Dendritic cell treated with granulocyte-macrophage colony-stimulating factor and Interleukin-4, amounts not matched to agents 40 ng/mL and 50 ng/mL, for 4 days (primary cell): ENCODE results near the gene CPTP.

Source experiments
- H3K27ac Mint-ChIP-seq: one replicate; pipeline ENCODE4 v1.8.0; 2022; ENCODE audit warnings: mild to moderate bottlenecking, mixed read lengths
- H3K27me3 Mint-ChIP-seq: one replicate; pipeline ENCODE4 v1.8.0; 2022; ENCODE audit warnings: mild to moderate bottlenecking, mixed read lengths
- H3K36me3 Mint-ChIP-seq: one replicate; pipeline ENCODE4 v1.8.0; 2022; ENCODE audit warnings: low read depth, mixed read lengths
- H3K4me1 Mint-ChIP-seq: one replicate; pipeline ENCODE4 v1.8.0; 2022; ENCODE audit warnings: low read depth, mixed read lengths
- H3K4me3 Mint-ChIP-seq: one replicate; pipeline ENCODE4 v1.8.0; 2022; ENCODE audit warnings: mild to moderate bottlenecking, moderate library complexity, mixed read lengths
- H3K9me3 Mint-ChIP-seq: one replicate; pipeline ENCODE4 v1.8.0; 2022; ENCODE audit warnings: mixed read lengths
- intact Hi-C: fragments of 100-400 bp; cut with micrococcal nuclease; formaldehyde crosslinking; loops from one replicate; pipeline ENCODE4 v1.15.0; 2022

CPTP gene

DNA sequence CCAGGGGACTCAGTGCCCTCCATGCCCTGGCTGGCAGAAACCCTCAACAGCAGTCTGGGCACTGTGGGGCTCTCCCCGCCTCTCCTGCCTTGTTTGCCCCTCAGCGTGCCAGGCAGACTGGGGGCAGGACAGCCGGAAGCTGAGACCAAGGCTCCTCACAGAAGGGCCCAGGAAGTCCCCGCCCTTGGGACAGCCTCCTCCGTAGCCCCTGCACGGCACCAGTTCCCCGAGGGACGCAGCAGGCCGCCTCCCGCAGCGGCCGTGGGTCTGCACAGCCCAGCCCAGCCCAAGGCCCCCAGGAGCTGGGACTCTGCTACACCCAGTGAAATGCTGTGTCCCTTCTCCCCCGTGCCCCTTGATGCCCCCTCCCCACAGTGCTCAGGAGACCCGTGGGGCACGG is 3.7 kb downstream of the CPTP start:
- no peak overlapping the region for H3K27ac Mint-ChIP-seq
- no peak overlapping the region for H3K4me3 Mint-ChIP-seq
- H3K27me3 Mint-ChIP-seq = no peaks in the 10 kb centered on the region
- intact Hi-C loops = no loop called here
- H3K9me3 Mint-ChIP-seq = no peaks in the 10 kb centered on the region
- H3K4me1 Mint-ChIP-seq = peaks cover 18% of the 10 kb centered on the region
- H3K36me3 Mint-ChIP-seq = peaks cover 38% of the 10 kb centered on the region

DNA sequence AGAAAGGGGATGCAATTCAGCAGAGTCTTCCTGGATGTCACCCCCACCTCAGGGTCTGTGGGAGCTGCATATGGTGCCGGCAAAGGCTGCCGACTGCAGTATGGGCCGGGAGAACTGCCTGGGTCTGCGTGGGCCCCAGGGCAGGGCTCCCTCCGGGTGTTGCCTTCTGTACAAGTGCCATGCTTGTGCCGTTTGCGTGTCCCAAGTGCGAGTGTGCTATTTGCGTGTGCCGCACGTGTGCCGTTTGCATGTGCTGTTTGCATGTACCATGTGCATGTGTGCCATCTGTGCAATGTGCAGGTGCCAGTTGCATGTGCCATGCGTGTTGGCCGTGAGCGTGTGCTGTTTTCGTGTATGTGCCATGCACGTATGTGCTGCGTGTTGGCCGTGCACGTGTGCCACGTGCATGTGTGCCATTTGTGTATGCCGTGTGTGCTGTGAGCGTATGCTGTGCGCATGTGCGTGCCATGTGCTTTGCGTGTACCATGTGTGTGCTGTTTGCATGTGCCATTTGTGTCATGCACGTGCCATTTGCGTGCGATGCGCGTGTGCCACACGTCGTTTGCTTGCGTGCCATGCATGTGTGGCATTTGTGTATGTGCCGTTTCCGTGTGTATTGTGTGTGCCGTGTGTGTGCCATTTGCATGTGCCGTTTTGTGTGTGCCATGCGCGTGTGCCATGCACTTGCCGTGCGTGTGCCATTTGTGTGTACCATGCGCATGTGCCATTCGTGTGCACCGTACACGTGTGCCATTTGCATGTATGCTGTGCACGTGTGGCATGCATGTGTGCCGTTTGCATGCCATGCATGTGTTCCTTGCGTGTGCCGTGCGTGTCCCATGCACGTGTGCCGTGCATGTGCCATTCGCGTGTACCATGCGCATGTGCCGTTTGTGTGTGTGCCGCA is 5.0 kb downstream of the CPTP start:
- intact Hi-C loops = no loop called here
- H3K4me1 Mint-ChIP-seq = peaks cover 12% of the 10 kb centered on the region
- no peaks in the 10 kb centered on the region for H3K27me3 Mint-ChIP-seq
- peaks cover 41% of the 10 kb centered on the region for H3K36me3 Mint-ChIP-seq
- H3K4me3 Mint-ChIP-seq = no peak overlapping the region
- H3K27ac Mint-ChIP-seq = no peak overlapping the region
- no peaks in the 10 kb centered on the region for H3K9me3 Mint-ChIP-seq

DNA sequence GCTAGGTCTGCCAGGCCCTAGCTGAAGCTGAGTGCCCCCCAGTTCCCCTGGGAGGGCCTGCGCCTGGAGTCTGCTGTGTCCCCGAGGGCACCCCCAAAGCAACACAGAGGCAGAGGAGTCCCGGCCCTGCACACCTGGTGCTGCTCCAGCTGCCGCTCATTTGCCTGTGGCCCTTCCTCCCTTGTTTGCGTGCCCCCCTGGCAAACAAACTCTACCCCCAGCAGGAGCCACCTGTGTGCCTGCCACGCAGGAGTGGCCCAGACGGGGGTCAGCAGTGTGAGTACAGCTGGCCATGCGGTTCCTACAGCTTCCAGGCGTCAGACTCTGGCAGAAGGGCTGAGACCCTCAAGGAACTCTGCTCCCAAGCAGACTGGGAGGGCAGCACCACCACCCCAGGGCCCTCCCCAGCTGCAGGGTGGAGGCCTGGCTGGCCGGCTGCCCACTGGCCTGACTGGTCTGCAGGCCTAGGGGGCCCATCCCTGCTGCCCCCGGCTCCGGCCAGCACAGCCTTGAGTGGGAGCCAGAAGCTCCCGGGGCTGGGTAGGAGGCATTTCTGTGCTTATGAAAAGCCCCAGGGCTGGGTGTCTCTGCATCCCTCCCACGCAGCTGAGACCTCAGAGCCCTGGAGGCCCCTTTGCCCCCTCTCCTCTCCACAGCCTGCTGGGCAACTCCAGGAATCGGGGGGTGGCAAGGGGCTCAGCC is 5.9 kb downstream of the CPTP start:
- H3K4me3 Mint-ChIP-seq = no peak overlapping the region
- no peaks in the 10 kb centered on the region for H3K27me3 Mint-ChIP-seq
- no peaks in the 10 kb centered on the region for H3K9me3 Mint-ChIP-seq
- peaks cover 49% of the 10 kb centered on the region for H3K36me3 Mint-ChIP-seq
- peaks cover 9% of the 10 kb centered on the region for H3K4me1 Mint-ChIP-seq
- intact Hi-C loops = no loop called here
- H3K27ac Mint-ChIP-seq = no peak overlapping the region

DNA sequence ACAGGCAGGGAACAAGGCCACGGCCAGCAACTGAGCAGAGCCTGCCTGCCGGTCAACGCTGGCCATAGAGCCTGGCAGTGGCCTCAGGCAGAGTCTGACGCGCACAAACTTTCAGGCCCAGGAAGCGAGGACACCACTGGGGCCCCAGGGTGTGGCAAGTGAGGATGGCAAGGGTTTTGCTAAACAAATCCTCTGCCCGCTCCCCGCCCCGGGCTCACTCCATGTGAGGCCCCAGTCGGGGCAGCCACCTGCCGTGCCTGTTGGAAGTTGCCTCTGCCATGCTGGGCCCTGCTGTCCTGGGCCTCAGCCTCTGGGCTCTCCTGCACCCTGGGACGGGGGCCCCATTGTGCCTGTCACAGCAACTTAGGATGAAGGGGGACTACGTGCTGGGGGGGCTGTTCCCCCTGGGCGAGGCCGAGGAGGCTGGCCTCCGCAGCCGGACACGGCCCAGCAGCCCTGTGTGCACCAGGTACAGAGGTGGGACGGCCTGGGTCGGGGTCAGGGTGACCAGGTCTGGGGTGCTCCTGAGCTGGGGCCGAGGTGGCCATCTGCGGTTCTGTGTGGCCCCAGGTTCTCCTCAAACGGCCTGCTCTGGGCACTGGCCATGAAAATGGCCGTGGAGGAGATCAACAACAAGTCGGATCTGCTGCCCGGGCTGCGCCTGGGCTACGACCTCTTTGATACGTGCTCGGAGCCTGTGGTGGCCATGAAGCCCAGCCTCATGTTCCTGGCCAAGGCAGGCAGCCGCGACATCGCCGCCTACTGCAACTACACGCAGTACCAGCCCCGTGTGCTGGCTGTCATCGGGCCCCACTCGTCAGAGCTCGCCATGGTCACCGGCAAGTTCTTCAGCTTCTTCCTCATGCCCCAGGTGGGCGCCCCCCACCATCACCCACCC is 6.7 kb downstream of the CPTP start, which contains the start of gene TAS1R3:
Gene TAS1R3 (plus strand): TSS at position 213 of the 898 bp plus-strand sequence. CDS start 66 bp downstream, at position 279.
- no peaks in the 10 kb centered on the region for H3K9me3 Mint-ChIP-seq
- peaks cover 56% of the 10 kb centered on the region for H3K36me3 Mint-ChIP-seq
- H3K4me1 Mint-ChIP-seq = peaks cover 1% of the 10 kb centered on the region
- intact Hi-C loops = no loop called here
- no peak within 1 kb of the TSS for H3K27ac Mint-ChIP-seq
- H3K4me3 Mint-ChIP-seq = no peak within 1 kb of the TSS
- no peaks in the 10 kb centered on the region for H3K27me3 Mint-ChIP-seq

DNA sequence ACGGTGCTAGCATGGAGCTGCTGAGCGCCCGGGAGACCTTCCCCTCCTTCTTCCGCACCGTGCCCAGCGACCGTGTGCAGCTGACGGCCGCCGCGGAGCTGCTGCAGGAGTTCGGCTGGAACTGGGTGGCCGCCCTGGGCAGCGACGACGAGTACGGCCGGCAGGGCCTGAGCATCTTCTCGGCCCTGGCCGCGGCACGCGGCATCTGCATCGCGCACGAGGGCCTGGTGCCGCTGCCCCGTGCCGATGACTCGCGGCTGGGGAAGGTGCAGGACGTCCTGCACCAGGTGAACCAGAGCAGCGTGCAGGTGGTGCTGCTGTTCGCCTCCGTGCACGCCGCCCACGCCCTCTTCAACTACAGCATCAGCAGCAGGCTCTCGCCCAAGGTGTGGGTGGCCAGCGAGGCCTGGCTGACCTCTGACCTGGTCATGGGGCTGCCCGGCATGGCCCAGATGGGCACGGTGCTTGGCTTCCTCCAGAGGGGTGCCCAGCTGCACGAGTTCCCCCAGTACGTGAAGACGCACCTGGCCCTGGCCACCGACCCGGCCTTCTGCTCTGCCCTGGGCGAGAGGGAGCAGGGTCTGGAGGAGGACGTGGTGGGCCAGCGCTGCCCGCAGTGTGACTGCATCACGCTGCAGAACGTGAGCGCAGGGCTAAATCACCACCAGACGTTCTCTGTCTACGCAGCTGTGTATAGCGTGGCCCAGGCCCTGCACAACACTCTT is 7.6 kb downstream of the CPTP start:
- H3K36me3 Mint-ChIP-seq = peaks cover 56% of the 10 kb centered on the region
- intact Hi-C loops = no loop called here
- no peaks in the 10 kb centered on the region for H3K4me1 Mint-ChIP-seq
- no peak overlapping the region for H3K27ac Mint-ChIP-seq
- H3K27me3 Mint-ChIP-seq = no peaks in the 10 kb centered on the region
- H3K4me3 Mint-ChIP-seq = no peak overlapping the region
- no peaks in the 10 kb centered on the region for H3K9me3 Mint-ChIP-seq

DNA sequence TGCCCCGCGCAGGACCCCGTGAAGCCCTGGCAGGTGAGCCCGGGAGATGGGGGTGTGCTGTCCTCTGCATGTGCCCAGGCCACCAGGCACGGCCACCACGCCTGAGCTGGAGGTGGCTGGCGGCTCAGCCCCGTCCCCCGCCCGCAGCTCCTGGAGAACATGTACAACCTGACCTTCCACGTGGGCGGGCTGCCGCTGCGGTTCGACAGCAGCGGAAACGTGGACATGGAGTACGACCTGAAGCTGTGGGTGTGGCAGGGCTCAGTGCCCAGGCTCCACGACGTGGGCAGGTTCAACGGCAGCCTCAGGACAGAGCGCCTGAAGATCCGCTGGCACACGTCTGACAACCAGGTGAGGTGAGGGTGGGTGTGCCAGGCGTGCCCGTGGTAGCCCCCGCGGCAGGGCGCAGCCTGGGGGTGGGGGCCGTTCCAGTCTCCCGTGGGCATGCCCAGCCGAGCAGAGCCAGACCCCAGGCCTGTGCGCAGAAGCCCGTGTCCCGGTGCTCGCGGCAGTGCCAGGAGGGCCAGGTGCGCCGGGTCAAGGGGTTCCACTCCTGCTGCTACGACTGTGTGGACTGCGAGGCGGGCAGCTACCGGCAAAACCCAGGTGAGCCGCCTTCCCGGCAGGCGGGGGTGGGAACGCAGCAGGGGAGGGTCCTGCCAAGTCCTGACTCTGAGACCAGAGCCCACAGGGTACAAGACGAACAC is 8.3 kb downstream of the CPTP start:
- H3K4me3 Mint-ChIP-seq = no peak overlapping the region
- H3K36me3 Mint-ChIP-seq = peaks cover 56% of the 10 kb centered on the region
- H3K9me3 Mint-ChIP-seq = no peaks in the 10 kb centered on the region
- H3K27me3 Mint-ChIP-seq = no peaks in the 10 kb centered on the region
- no peaks in the 10 kb centered on the region for H3K4me1 Mint-ChIP-seq
- no peak overlapping the region for H3K27ac Mint-ChIP-seq
- intact Hi-C loops = no loop called here

DNA sequence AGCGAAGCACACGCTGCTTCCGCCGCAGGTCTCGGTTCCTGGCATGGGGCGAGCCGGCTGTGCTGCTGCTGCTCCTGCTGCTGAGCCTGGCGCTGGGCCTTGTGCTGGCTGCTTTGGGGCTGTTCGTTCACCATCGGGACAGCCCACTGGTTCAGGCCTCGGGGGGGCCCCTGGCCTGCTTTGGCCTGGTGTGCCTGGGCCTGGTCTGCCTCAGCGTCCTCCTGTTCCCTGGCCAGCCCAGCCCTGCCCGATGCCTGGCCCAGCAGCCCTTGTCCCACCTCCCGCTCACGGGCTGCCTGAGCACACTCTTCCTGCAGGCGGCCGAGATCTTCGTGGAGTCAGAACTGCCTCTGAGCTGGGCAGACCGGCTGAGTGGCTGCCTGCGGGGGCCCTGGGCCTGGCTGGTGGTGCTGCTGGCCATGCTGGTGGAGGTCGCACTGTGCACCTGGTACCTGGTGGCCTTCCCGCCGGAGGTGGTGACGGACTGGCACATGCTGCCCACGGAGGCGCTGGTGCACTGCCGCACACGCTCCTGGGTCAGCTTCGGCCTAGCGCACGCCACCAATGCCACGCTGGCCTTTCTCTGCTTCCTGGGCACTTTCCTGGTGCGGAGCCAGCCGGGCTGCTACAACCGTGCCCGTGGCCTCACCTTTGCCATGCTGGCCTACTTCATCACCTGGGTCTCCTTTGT is 9.1 kb downstream of the CPTP start:
- intact Hi-C loops = no loop called here
- Mint-ChIP-seq H3K9me3 (no peaks in the 10 kb centered on the region), H3K4me1 (no peaks in the 10 kb centered on the region), H3K36me3 (peaks cover 56% of the 10 kb centered on the region), H3K27me3 (no peaks in the 10 kb centered on the region), H3K4me3 (no peak overlapping the region), H3K27ac (no peak overlapping the region)

DNA sequence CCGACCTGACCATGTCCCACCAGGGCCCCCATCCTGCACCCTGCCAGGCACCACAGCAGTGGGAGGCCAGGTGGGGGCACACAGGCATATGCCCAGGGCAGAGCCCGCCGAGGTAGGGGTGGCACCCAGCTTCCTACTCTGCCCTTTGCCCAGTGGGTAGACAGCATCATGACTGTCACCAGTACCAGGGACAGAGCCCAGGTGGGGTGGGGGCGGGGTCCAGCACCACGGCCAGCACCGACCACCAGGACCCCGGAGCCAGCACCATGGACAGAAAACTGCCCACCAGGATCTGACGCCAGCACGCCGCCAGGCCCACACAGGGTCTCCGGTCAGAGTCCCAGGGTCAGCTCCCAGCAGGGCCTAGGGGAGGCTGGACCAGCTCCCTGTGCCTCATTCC is 10.2 kb downstream of the CPTP start:
- no peaks in the 10 kb centered on the region for H3K4me1 Mint-ChIP-seq
- no peaks in the 10 kb centered on the region for H3K9me3 Mint-ChIP-seq
- intact Hi-C loops = no loop called here
- H3K4me3 Mint-ChIP-seq = no peak overlapping the region
- H3K27ac Mint-ChIP-seq = no peak overlapping the region
- peaks cover 61% of the 10 kb centered on the region for H3K36me3 Mint-ChIP-seq
- no peaks in the 10 kb centered on the region for H3K27me3 Mint-ChIP-seq

DNA sequence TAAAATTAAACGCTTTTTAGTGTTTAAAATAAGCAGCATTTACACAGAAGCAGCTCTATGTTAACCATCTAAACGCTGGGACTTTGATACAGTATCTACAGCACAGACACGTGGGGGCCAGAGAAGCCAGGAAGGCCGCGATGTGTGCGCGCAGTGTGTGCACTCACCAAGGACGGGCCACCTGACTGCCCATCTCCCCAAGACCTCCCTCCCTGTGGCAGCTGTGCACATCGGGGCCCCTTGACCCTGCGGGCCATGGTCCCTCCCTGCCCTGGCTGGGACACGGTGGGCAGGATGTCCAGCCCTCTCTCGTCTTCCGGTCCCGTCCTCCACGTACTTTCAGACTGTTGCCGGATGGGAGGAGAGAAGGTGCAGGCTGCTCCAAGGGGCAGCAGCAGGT is 10.7 kb downstream of the CPTP start:
- Mint-ChIP-seq H3K4me1 (no peaks in the 10 kb centered on the region), H3K36me3 (peaks cover 65% of the 10 kb centered on the region), H3K27ac (no peak overlapping the region), H3K9me3 (no peaks in the 10 kb centered on the region), H3K27me3 (no peaks in the 10 kb centered on the region), H3K4me3 (no peak overlapping the region)
- intact Hi-C loops = no loop called here

DNA sequence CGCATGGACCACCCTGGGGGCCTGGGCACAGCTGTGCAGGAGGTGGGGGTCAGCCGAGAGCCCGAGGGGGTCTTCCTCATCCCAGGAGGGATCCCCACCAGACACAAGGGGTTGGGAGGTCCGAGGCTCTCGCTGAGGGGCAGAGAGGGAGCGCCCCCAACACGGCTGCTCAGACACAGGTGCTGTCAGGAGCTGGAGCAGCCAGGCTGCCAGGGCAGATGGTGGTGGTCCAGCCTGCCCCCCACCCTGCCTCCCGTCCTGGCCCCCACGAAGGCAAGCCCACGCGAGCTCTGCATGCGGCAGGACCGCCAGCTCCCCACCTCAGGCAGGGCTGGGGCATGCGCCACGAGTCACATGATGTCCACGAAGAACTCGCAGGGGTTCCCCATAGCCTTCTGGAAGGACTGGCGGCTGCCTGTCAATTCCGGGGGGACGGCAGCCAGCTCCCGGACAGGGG is 11.2 kb downstream of the CPTP start:
- no peaks in the 10 kb centered on the region for H3K4me1 Mint-ChIP-seq
- H3K9me3 Mint-ChIP-seq = no peaks in the 10 kb centered on the region
- no peak overlapping the region for H3K27ac Mint-ChIP-seq
- no peaks in the 10 kb centered on the region for H3K27me3 Mint-ChIP-seq
- no peak overlapping the region for H3K4me3 Mint-ChIP-seq
- H3K36me3 Mint-ChIP-seq = peaks cover 71% of the 10 kb centered on the region
- intact Hi-C loops = no loop called here

DNA sequence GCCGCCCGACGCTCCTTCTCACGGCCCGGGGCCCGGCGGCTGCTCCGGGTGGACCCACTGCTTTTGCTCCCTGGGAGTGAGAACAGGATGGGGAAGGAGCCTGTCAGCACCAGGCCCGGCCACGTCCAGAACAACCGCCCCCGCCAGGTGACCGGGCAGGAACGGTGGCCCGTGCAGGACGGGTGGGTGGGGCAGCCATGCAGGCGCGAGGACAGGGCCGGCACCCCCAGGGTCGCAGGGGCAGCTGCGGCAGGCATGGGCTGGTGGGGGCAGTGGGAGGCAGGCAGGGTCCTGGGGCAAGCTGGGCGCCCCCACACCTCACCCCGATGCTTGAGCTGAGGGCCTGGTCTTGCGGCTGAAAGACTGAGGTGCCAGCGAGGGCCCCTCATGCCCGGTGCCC is 11.8 kb downstream of the CPTP start:
- H3K4me3 Mint-ChIP-seq = no peak overlapping the region
- no peaks in the 10 kb centered on the region for H3K4me1 Mint-ChIP-seq
- H3K9me3 Mint-ChIP-seq = no peaks in the 10 kb centered on the region
- no peak overlapping the region for H3K27ac Mint-ChIP-seq
- intact Hi-C loops = no loop called here
- H3K27me3 Mint-ChIP-seq = no peaks in the 10 kb centered on the region
- peaks cover 77% of the 10 kb centered on the region for H3K36me3 Mint-ChIP-seq

DNA sequence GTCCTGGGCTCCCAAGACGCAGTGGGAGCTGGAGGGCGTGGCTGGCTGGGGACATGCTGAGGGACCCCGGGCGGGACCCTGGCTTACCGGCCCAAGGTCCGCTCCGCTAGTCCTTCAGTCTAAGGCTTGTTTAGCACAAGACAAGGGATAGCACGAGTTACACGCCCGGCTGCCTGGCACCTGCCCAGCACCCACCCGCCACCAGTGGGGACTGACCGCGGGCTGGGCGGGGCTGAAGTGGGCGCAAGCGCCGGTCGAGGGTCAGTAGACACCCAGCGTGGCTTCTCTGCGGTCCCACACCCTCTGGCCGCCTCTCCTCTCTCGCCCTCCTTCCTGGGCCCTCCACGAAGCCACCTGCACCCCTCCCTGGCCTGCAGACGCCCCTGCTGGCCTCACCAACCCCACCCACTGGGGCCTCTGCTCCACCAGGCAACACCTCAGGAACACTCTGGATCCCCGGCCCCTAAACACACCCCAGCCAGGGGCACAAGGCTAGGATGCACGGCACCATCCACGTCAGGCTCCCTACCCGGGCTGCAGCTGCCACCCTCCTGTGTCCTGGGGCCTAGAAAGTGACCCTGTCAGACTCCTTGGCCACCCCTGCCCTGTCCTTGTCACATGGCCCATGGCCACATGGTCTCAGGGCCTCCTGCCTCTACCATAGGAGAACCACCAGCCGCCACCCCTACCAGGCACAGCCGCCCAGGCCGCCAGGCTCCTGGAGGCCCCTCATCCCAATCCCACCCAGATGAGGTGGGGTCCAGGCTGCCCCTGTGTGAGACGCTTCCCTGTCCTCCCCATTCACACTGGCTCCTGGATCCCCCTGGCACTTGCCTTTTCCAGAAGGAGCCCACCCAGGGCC is 12.6 kb downstream of the CPTP start:
- Mint-ChIP-seq H3K9me3 (no peaks in the 10 kb centered on the region), H3K4me1 (no peaks in the 10 kb centered on the region), H3K36me3 (peaks cover 82% of the 10 kb centered on the region), H3K27ac (no peak overlapping the region), H3K4me3 (no peak overlapping the region), H3K27me3 (no peaks in the 10 kb centered on the region)
- intact Hi-C loops = no loop called here
